HCT116 (cell line): ENCODE results near the gene PPP2R2D.

Experiments used
- CEBPB ChIP-seq: IDR thresholded peaks from 2 replicates; pipeline ENCODE4 v1.6.1; 2012; ENCODE audit warnings: low read depth
- POLR2AphosphoS5 ChIP-seq: IDR thresholded peaks from 2 replicates; pipeline ENCODE4 v1.6.1; 2011; ENCODE audit warnings: mild to moderate bottlenecking, low read depth, low read length, moderate library complexity
- SP1 ChIP-seq: IDR thresholded peaks from 2 replicates; pipeline ENCODE4 v1.6.1; 2012; ENCODE audit warnings: low read depth

DNA sequence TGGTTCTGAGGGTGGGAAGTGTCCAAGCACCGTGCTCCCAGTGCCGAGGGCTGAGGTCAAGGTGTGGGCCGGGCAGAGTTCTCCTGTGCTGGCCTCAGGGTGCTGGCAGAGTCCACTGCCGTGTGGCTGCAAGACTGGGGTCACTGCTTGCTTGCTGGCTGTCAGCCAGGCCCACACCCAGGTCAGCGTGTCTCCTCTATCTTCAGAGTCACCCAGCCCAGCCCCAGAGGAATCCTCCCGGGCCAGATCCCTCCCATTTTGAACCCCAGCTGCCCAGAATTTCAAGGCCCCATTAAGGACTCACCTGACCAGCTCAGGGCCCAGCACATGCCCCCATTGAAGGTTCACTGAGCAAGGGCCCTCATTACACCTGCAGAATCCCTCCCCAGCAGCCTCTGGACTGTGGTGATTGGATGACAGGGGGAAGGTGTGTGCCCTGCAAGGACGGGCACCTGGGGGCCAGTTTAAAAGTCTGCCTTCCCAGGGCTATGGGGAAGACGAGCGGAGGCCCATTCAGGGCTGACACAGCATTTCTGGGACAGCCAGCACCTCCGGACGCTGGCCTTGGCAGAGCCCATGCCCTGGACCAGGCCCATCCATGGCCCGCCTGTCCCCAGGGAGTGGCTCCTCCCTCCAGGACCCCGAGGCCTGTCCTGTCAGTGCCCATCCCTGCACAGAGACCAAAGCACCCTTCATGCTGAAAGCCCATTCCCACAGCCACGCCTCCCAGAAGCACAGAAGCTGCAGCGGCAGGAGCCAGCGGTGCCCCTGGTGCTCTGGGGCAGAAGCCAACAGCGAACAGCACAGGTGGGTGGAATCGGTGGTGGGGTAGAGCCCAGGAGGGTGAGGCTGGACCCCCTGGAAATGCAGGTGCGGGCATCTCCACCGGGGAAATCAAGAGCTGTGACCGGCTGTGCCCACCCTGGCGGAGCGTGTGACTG is 45.1 kb upstream of the PPP2R2D start:
- TF ChIP-seq POLR2AphosphoS5 (no peak), SP1 (no peak), CEBPB (no peak)
